A673 (cell line): ENCODE results near the gene FLOT2. TPM values are rescaled to one million over a fixed set of nuclear protein-coding genes. Genes with fewer than 3 reads are reported as not detected.
A peak's percentile ranks its signal among the peaks of the same experiment; 100 is the strongest.

Experiments used
- BruUV-seq: library from RNA; stranded (reverse); fragments of 400-500 nt; replicated peaks from 2 replicates; lab custom pipeline; 2021; lab: Mats Ljungman, UMichigan
- CTCF ChIA-PET: fragments of 300-600 bp; sonication (Branson Sonifier 250); formaldehyde crosslinking; loops from one replicate; lab custom pipeline; 2022; ENCODE audit warnings: antibody characterized with exemption; lab: Charles Lee
- POLR2A ChIA-PET: fragments of 300-600 bp; sonication (Branson Sonifier 250); formaldehyde crosslinking; loops from one replicate; lab custom pipeline; 2022; ENCODE audit warnings: antibody characterized with exemption; ENCODE audit not compliant: low non-redundant PET; lab: Charles Lee
- DNase-seq: peaks from one replicate; pipeline ENCODE4 v3.0.0-alpha.2; 2015; ENCODE audit warnings: low spot score
- H3K27ac ChIP-seq: fragments of 200-600 bp; sonication (generic); 2 replicates; pipeline ENCODE4 v1.5.1; 2016; ENCODE audit warnings: mixed run types, low read depth, mild to moderate bottlenecking, mixed read lengths, antibody characterized with exemption, low read length; ENCODE audit not compliant: poor library complexity, severe bottlenecking
- H3K27me3 ChIP-seq: fragments of 200-600 bp; sonication (generic); replicated peaks from 2 replicates; pipeline ENCODE4 v1.6.1; 2017; ENCODE audit warnings: mixed run types, low read depth, mild to moderate bottlenecking, mixed read lengths, antibody characterized with exemption, low read length; ENCODE audit not compliant: insufficient read depth, poor library complexity
- H3K36me3 ChIP-seq: fragments of 200-600 bp; sonication (generic); 2 replicates; pipeline ENCODE4 v1.6.1; 2016; ENCODE audit warnings: mixed run types, mild to moderate bottlenecking, mixed read lengths, antibody characterized with exemption, low read length; ENCODE audit not compliant: insufficient read depth, poor library complexity, severe bottlenecking
- H3K4me1 ChIP-seq: fragments of 200-600 bp; sonication (generic); 2 replicates; pipeline ENCODE4 v1.6.1; 2017; ENCODE audit warnings: mixed run types, mild to moderate bottlenecking, mixed read lengths, antibody characterized with exemption, low read length; ENCODE audit not compliant: insufficient read depth, poor library complexity, severe bottlenecking
- H3K4me3 ChIP-seq: fragments of 200-600 bp; sonication (generic); 2 replicates; pipeline ENCODE4 v1.5.1; 2016; ENCODE audit warnings: low read depth, mixed run types, mild to moderate bottlenecking, mixed read lengths, low read length; ENCODE audit not compliant: poor library complexity, severe bottlenecking
- H3K9me3 ChIP-seq: fragments of 200-600 bp; sonication (generic); 2 replicates; pipeline ENCODE4 v1.6.1; 2016; ENCODE audit warnings: mixed run types, low read depth, mild to moderate bottlenecking, mixed read lengths, antibody characterized with exemption, low read length; ENCODE audit not compliant: poor library complexity, severe bottlenecking
- CTCF ChIP-seq: fragments of 300-800, 200-600 bp; sonication (generic); conservative IDR thresholded peaks from 2 replicates; pipeline ENCODE4 v1.5.1; 2017; ENCODE audit warnings: low read depth, mild to moderate bottlenecking, antibody characterized with exemption, low read length, moderate library complexity, mixed read lengths
- EZH2 ChIP-seq: fragments of 200-600 bp; sonication (generic); IDR thresholded peaks from 2 replicates; pipeline ENCODE4 v1.6.1; 2017; ENCODE audit warnings: borderline replicate concordance, low read depth, mild to moderate bottlenecking, mixed read lengths, antibody characterized with exemption, low read length; ENCODE audit not compliant: poor library complexity, severe bottlenecking
- intact Hi-C: fragments of 100-400 bp; cut with micrococcal nuclease; formaldehyde crosslinking; loops from one replicate; pipeline ENCODE4 v1.10.0; 2022; ENCODE audit not compliant: unreplicated experiment
- total RNA-seq: library from RNA; stranded (reverse); gene quantifications from 2 replicates; pipeline ENCODE4 v1.2.3, GENCODE V29; 2021

FLOT2 gene
- total RNA-seq, 1 experiment from 2014 or later, result 79.1 TPM

- intact Hi-C loops, result no loop called here
- ChIA-PET CTCF (no interaction called here), POLR2A (no interaction called here)
- Histone ChIP-seq H3K36me3 (peaks cover 28% of the 10 kb centered on the region), H3K27me3 (no peaks in the 10 kb centered on the region), H3K27ac (no peak overlapping the region), H3K4me3 (no peak overlapping the region), H3K9me3 (no peaks in the 10 kb centered on the region), H3K4me1 (no peaks in the 10 kb centered on the region)
- DNase-seq, result no peak
- TF ChIP-seq CTCF (no peak), EZH2 (no peak)
- BruUV-seq, result no TSS peak
Measured at GRCh38 chr17:28880572-28880945, 17.0 kb downstream of the FLOT2 start.

GRCh38 chr17:28879886-28880571, 17.5 kb downstream of the FLOT2 start:
- CTCF ChIA-PET, result interaction anchor here (0.5 to 1.3 kb wide), 2 partner anchors 84 to 116 kb away, joined by 3 to 9 read pairs; no protein-coding TSS in a partner anchor
- BruUV-seq, result no TSS peak
- Histone ChIP-seq H3K27me3 (no peaks in the 10 kb centered on the region), H3K4me1 (no peaks in the 10 kb centered on the region), H3K27ac (no peak overlapping the region), H3K9me3 (no peaks in the 10 kb centered on the region), H3K4me3 (no peak overlapping the region), H3K36me3 (peaks cover 28% of the 10 kb centered on the region)
- no peak for TF ChIP-seq CTCF
- TF ChIP-seq EZH2, result no peak
- no peak for DNase-seq
- POLR2A ChIA-PET, result no interaction called here
- intact Hi-C loops, result no loop called here

GRCh38 chr17:28878981-28879380, 18.6 kb downstream of the FLOT2 start:
- H3K9me3 ChIP-seq, result no peaks in the 10 kb centered on the region
- no peaks in the 10 kb centered on the region for H3K27me3 ChIP-seq
- peak; percentile 32 for DNase-seq
- H3K36me3 ChIP-seq, result peaks cover 28% of the 10 kb centered on the region
- H3K4me3 ChIP-seq, result no peak overlapping the region
- intact Hi-C loops, result no loop called here
- no peak overlapping the region for H3K27ac ChIP-seq
- POLR2A ChIA-PET, result interaction anchor here (0.7 to 0.8 kb wide), 2 partner anchors 88 to 415 kb away, joined by 4 to 7 read pairs; no protein-coding TSS in a partner anchor
- BruUV-seq, result no TSS peak
- TF ChIP-seq CTCF (peak; percentile 32), EZH2 (no peak)
- CTCF ChIA-PET, result interaction anchor here (1.2 to 1.3 kb wide), 2 partner anchors 115 to 118 kb away, joined by 3 to 9 read pairs; no protein-coding TSS in a partner anchor
- H3K4me1 ChIP-seq, result no peaks in the 10 kb centered on the region
